ENCODE data around the gene CCL11.

DNA sequence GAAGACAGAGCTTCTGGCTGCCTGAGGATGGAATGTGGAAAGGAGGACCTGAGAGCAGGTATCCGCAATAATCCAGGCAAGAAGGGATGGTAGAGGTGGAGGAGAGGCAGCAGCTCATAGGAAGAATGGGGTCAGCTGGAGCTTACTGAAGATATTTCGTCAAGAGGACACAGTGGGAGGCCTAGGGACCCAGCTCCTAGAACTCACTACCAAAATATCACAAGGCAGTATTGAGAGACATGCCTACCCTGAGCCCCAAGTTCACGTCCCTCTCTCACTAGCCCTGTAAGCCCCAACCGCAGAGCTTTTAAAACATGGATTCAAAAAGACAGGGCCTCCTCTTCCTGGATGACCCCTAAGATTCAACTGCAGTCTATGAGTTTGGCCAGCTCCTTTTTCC, 19.5 kb downstream of the CCL11 start:
- TF ChIP-seq POLR2A (IDR thresholded peaks at IDR 0.05) = no peak
- TF ChIP-seq, protein P1, sequence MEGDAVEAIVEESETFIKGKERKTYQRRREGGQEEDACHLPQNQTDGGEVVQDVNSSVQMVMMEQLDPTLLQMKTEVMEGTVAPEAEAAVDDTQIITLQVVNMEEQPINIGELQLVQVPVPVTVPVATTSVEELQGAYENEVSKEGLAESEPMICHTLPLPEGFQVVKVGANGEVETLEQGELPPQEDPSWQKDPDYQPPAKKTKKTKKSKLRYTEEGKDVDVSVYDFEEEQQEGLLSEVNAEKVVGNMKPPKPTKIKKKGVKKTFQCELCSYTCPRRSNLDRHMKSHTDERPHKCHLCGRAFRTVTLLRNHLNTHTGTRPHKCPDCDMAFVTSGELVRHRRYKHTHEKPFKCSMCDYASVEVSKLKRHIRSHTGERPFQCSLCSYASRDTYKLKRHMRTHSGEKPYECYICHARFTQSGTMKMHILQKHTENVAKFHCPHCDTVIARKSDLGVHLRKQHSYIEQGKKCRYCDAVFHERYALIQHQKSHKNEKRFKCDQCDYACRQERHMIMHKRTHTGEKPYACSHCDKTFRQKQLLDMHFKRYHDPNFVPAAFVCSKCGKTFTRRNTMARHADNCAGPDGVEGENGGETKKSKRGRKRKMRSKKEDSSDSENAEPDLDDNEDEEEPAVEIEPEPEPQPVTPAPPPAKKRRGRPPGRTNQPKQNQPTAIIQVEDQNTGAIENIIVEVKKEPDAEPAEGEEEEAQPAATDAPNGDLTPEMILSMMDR (IDR thresholded peaks at IDR 0.05) = no peak

Measured in Peyer's patch (tissue), 4 donors.